ENCODE results near the gene NELFA.

DNA sequence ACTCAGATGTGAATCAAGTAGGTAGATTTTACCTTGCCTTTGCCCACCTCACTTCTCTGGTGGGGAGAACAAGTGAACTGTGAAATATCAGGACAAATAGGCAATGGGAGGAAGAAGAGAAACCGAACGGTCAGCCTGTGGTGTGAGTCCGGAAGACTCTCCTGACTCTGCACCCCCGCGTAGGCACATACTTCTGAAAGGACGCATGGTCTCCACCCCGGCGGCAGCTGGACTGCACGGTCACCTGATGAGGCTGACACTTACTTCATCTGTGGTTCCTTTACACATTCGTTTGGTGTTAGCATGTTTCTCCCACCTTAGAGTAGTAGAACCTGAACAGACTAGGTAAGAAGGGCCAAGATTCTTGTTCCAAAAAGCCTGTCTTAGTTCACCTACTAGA, 58.4 kb downstream of the NELFA start:
- TF ChIP-seq, protein P1, sequence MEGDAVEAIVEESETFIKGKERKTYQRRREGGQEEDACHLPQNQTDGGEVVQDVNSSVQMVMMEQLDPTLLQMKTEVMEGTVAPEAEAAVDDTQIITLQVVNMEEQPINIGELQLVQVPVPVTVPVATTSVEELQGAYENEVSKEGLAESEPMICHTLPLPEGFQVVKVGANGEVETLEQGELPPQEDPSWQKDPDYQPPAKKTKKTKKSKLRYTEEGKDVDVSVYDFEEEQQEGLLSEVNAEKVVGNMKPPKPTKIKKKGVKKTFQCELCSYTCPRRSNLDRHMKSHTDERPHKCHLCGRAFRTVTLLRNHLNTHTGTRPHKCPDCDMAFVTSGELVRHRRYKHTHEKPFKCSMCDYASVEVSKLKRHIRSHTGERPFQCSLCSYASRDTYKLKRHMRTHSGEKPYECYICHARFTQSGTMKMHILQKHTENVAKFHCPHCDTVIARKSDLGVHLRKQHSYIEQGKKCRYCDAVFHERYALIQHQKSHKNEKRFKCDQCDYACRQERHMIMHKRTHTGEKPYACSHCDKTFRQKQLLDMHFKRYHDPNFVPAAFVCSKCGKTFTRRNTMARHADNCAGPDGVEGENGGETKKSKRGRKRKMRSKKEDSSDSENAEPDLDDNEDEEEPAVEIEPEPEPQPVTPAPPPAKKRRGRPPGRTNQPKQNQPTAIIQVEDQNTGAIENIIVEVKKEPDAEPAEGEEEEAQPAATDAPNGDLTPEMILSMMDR (IDR thresholded peaks at IDR 0.05; ENCODE audit: low read depth, low read length), result no peak
- no peak for TF ChIP-seq EZH2phosphoT487 (IDR thresholded peaks at IDR 0.05; ENCODE audit: low read depth)

Measured in OCI-LY3 (cell line).